GM23248 (cell line): ENCODE data around the gene DIDO1. TPM values are rescaled to one million over a fixed set of nuclear protein-coding genes. Genes with fewer than 3 reads are reported as not detected.

Experiments
- DNase-seq: peaks from one replicate; pipeline ENCODE4 v3.0.0-alpha.2; 2015
- H2AFZ ChIP-seq: fragments of 200-600 bp; sonication (generic); 2 replicates; pipeline ENCODE4 v1.6.1; 2016; ENCODE audit warnings: antibody characterized with exemption
- H3F3A ChIP-seq: fragments of 200-600 bp; sonication (generic); 2 replicates; pipeline ENCODE4 v1.6.1; 2016; ENCODE audit warnings: mild to moderate bottlenecking, antibody characterized with exemption, mixed run types; ENCODE audit not compliant: insufficient read depth
- H3K27ac ChIP-seq: fragments of 200-600 bp; sonication (generic); 2 replicates; pipeline ENCODE4 v1.5.1; 2016; ENCODE audit warnings: mild to moderate bottlenecking
- H3K27me3 ChIP-seq: fragments of 200-600 bp; sonication (generic); replicated peaks from 2 replicates; pipeline ENCODE4 v1.6.1; 2016; ENCODE audit warnings: mild to moderate bottlenecking; ENCODE audit not compliant: insufficient read depth
- H3K36me3 ChIP-seq: fragments of 200-600 bp; sonication (generic); 2 replicates; pipeline ENCODE4 v1.6.1; 2016; ENCODE audit warnings: low read depth, mild to moderate bottlenecking
- H3K4me1 ChIP-seq: fragments of 200-600 bp; sonication (generic); 2 replicates; pipeline ENCODE4 v1.6.1; 2016; ENCODE audit warnings: mild to moderate bottlenecking; ENCODE audit not compliant: insufficient read depth
- H3K4me2 ChIP-seq: fragments of 200-600 bp; sonication (generic); one replicate; pipeline ENCODE4 v1.6.1; 2016; ENCODE audit warnings: mild to moderate bottlenecking; ENCODE audit not compliant: unreplicated experiment
- H3K4me3 ChIP-seq: fragments of 200-600 bp; sonication (generic); 2 replicates; pipeline ENCODE4 v1.5.1; 2016; ENCODE audit warnings: mild to moderate bottlenecking
- H3K79me2 ChIP-seq: fragments of 200-600 bp; sonication (generic); 2 replicates; pipeline ENCODE4 v1.6.1; 2016; ENCODE audit warnings: mild to moderate bottlenecking; ENCODE audit not compliant: insufficient read depth
- H3K9ac ChIP-seq: fragments of 200-600 bp; sonication (generic); 2 replicates; pipeline ENCODE4 v1.6.1; 2016; ENCODE audit warnings: mild to moderate bottlenecking
- H3K9me2 ChIP-seq: fragments of 200-600 bp; sonication (generic); 2 replicates; pipeline ENCODE4 v1.6.1; 2016; ENCODE audit warnings: mixed run types, mild to moderate bottlenecking, moderate library complexity; ENCODE audit not compliant: insufficient read depth
- H3K9me3 ChIP-seq: fragments of 200-600 bp; sonication (generic); one replicate; pipeline ENCODE4 v1.6.1; 2017; ENCODE audit warnings: low read depth
- H4K20me1 ChIP-seq: fragments of 200-600 bp; sonication (generic); 2 replicates; pipeline ENCODE4 v1.6.0; 2016; ENCODE audit not compliant: insufficient read depth
- EZH2 ChIP-seq: fragments of 200-600 bp; sonication (generic); IDR thresholded peaks from 2 replicates; pipeline ENCODE4 v1.6.1; 2018; ENCODE audit warnings: antibody characterized with exemption, mild to moderate bottlenecking; ENCODE audit not compliant: insufficient read depth, poor library complexity, severe bottlenecking
- EZH2phosphoT487 ChIP-seq: fragments of 200-600 bp; sonication (generic); IDR thresholded peaks from 2 replicates; pipeline ENCODE4 v1.6.1; 2018; ENCODE audit warnings: antibody characterized with exemption, moderate library complexity, mild to moderate bottlenecking, low read depth; ENCODE audit not compliant: insufficient read depth
- WGBS, 2 experiments: methylation state at CpG; one replicate each; pipeline ENCODE4 v1.1.6; 2015 to 2017; ENCODE audit warnings: low lambda C conversion rate in 2 of 2, low coverage in 1 of 2; ENCODE audit errors: missing lambda C conversion rate in 2 of 2; 5-methylcytosine and 5-hydroxymethylcytosine counted together
- in situ Hi-C: fragments of 300-500 bp; cut with MboI; formaldehyde crosslinking; loops from 2 replicates; pipeline ENCODE4 v1.15.0; 2020
- polyA plus RNA-seq: library from polyadenylated mRNA; unstranded; fragments of >200 nt; fragmentation: Nextera tagmentation; extraction: Ambion mirVana; gene quantifications from 2 replicates; pipeline ENCODE4 v1.2.1, GENCODE V29; 2016
- total RNA-seq: library from RNA; depleted of rRNA; stranded (reverse); fragments of >200 nt; shearing (Covaris generic); gene quantifications from 2 replicates; pipeline ENCODE4 v1.2.3, GENCODE V29; 2014

The DIDO1 gene
- total and polyA plus RNA-seq, 2 experiments from 2014 or later = 16.2 to 37.1 TPM

- TF ChIP-seq EZH2 = no peak
- no peak for TF ChIP-seq EZH2phosphoT487
- no peak overlapping the region for H3K27ac ChIP-seq
- H3K9me2 ChIP-seq = no peaks in the 10 kb centered on the region
- no peak overlapping the region for H3K4me3 ChIP-seq
- no peaks in the 10 kb centered on the region for H3K27me3 ChIP-seq
- in situ Hi-C loops = no loop called here
- peaks cover 17% of the 10 kb centered on the region for H3F3A ChIP-seq
- no peak overlapping the region for H3K4me2 ChIP-seq
- no peaks in the 10 kb centered on the region for H4K20me1 ChIP-seq
- peaks cover 100% of the 10 kb centered on the region for H3K79me2 ChIP-seq
- H3K9ac ChIP-seq = no peak overlapping the region
- no peak overlapping the region for H2AFZ ChIP-seq
- H3K9me3 ChIP-seq = no peaks in the 10 kb centered on the region
- no peak for DNase-seq
- WGBS, 2 experiments = 91 to 95% methylated on average over 14 of the region's 14 CpGs
- peaks cover 9% of the 10 kb centered on the region; the same call in 1 of the 2 replicates for H3K4me1 ChIP-seq
- peaks cover 27% of the 10 kb centered on the region for H3K36me3 ChIP-seq
These were observed 17.1 kb upstream of the DIDO1 start for GRCh38 chr20:62943396-62943795.

GRCh38 chr20:62942456-62942855 is 16.2 kb upstream of the DIDO1 start:
- Histone ChIP-seq H3K9me2 (no peaks in the 10 kb centered on the region), H4K20me1 (no peaks in the 10 kb centered on the region), H3K79me2 (peaks cover 93% of the 10 kb centered on the region), H3F3A (peaks cover 13% of the 10 kb centered on the region), H3K27me3 (no peaks in the 10 kb centered on the region), H3K27ac (no peak overlapping the region), H3K9me3 (no peaks in the 10 kb centered on the region), H2AFZ (no peak overlapping the region), H3K9ac (no peak overlapping the region), H3K4me2 (no peak overlapping the region), H3K4me1 (peaks cover 9% of the 10 kb centered on the region; the same call in 1 of the 2 replicates), H3K36me3 (peaks cover 27% of the 10 kb centered on the region), H3K4me3 (no peak overlapping the region)
- TF ChIP-seq EZH2 = no peak
- TF ChIP-seq EZH2phosphoT487 = no peak
- in situ Hi-C loops = no loop called here
- no peak for DNase-seq
- WGBS, 2 experiments = 97 to 98% methylated on average over 2 of the region's 2 CpGs

DNA sequence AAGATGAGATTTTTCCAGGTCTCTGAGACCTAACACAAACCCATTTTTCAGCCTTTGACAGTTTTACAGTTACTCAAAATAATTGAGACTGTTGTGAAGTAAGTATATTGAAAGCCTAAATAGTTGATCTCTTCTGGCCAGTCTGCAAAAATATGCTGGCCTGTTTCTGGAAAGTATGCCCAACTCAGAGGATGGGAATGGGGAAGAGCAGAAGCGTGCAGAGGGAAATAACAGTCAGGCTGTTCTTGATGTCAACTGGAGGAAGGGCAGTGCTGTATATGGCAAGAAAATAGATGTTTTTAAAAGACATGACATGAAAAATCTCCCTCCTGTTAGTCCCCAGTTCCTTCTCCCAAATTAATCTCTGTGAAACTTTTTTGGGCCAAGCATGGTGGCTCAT is 15.5 kb upstream of the DIDO1 start:
- peak; percentile 37 for DNase-seq
- H4K20me1 ChIP-seq = no peaks in the 10 kb centered on the region
- H3K79me2 ChIP-seq = peaks cover 93% of the 10 kb centered on the region
- peaks cover 23% of the 10 kb centered on the region for H3K36me3 ChIP-seq
- peaks cover 9% of the 10 kb centered on the region; the same call in 1 of the 2 replicates for H3K4me1 ChIP-seq
- H3K9me2 ChIP-seq = no peaks in the 10 kb centered on the region
- no peak overlapping the region for H2AFZ ChIP-seq
- H3K4me2 ChIP-seq = no peak overlapping the region
- H3K9me3 ChIP-seq = no peaks in the 10 kb centered on the region
- H3K27ac ChIP-seq = no peak overlapping the region
- peaks cover 14% of the 10 kb centered on the region for H3F3A ChIP-seq
- TF ChIP-seq EZH2phosphoT487 (no peak), EZH2 (no peak)
- H3K9ac ChIP-seq = no peak overlapping the region
- no peaks in the 10 kb centered on the region for H3K27me3 ChIP-seq
- in situ Hi-C loops = no loop called here
- WGBS, 2 experiments = 87 to 97% methylated on average over 1 of the region's 1 CpG
- no peak overlapping the region for H3K4me3 ChIP-seq

GRCh38 chr20:62940875-62941274 is 14.6 kb upstream of the DIDO1 start:
- Histone ChIP-seq H3K4me2 (no peak overlapping the region), H3K4me3 (no peak overlapping the region), H3K9me2 (no peaks in the 10 kb centered on the region), H3K79me2 (peaks cover 93% of the 10 kb centered on the region), H3K9me3 (no peaks in the 10 kb centered on the region), H3K4me1 (peaks cover 14% of the 10 kb centered on the region), H3K36me3 (peaks cover 16% of the 10 kb centered on the region), H3F3A (peaks cover 23% of the 10 kb centered on the region), H2AFZ (no peak overlapping the region), H4K20me1 (no peaks in the 10 kb centered on the region), H3K27ac (no peak overlapping the region), H3K9ac (no peak overlapping the region), H3K27me3 (no peaks in the 10 kb centered on the region)
- in situ Hi-C loops = no loop called here
- no peak for DNase-seq
- TF ChIP-seq EZH2 (no peak), EZH2phosphoT487 (no peak)
- 77 to 81% methylated on average over 8 of the region's 8 CpGs for WGBS, 2 experiments
